GM12878 (cell line): ENCODE data around the gene CHST4.

Source experiments
- CBFB ChIP-seq: IDR thresholded peaks from 2 replicates; pipeline ENCODE4 v1.6.1; 2016; ENCODE audit warnings: antibody characterized with exemption, low read depth
- E2F4 ChIP-seq: IDR thresholded peaks from 2 replicates; pipeline ENCODE4 v1.6.1; 2012; ENCODE audit warnings: low read depth, low read length, improper control_type of control experiment
- ESRRA ChIP-seq: IDR thresholded peaks from 2 replicates; pipeline ENCODE4 v1.6.1; 2012; ENCODE audit warnings: mild to moderate bottlenecking, low read length, improper control_type of control experiment
- NFYA ChIP-seq: IDR thresholded peaks from 2 replicates; pipeline ENCODE4 v1.6.1; 2011; ENCODE audit warnings: low read depth, mild to moderate bottlenecking, low read length, improper control_type of control experiment, borderline replicate concordance
- RAD21 ChIP-seq: IDR thresholded peaks from 2 replicates; pipeline ENCODE4 v1.6.1; 2011; ENCODE audit warnings: mild to moderate bottlenecking, low read depth, low read length, moderate library complexity; ENCODE audit not compliant: insufficient read depth
- STAT3 ChIP-seq: IDR thresholded peaks from 2 replicates; pipeline ENCODE4 v1.6.1; 2011; ENCODE audit warnings: low read depth, low read length, improper control_type of control experiment
- YY1 ChIP-seq: IDR thresholded peaks from 2 replicates; pipeline ENCODE4 v1.6.1; 2011; ENCODE audit warnings: low read depth, mild to moderate bottlenecking, low read length
- ZNF274 ChIP-seq: IDR thresholded peaks from one replicate; pipeline ENCODE4 v1.8.0; 2011; ENCODE audit not compliant: insufficient read length, insufficient read depth
- TF ChIP-seq, protein P1 (sequence below), 3 experiments: IDR thresholded peaks in 2 of 3; conservative IDR thresholded peaks in 1 of 3; 2 replicates each; pipeline ENCODE4 v1.5.1; 2011; ENCODE audit warnings: low read depth in 3 of 3, low read length in 3 of 3, mild to moderate bottlenecking in 3 of 3, control low read depth in 2 of 3, moderate library complexity in 2 of 3, inconsistent platforms in 1 of 3, mixed read lengths in 1 of 3; ENCODE audit not compliant: control insufficient read depth in 2 of 3, insufficient read depth in 1 of 3; ENCODE audit errors: extremely low read depth in 1 of 3

- TF ChIP-seq RAD21 (no peak), NFYA (no peak), E2F4 (no peak), YY1 (no peak), ZNF274 (no peak), STAT3 (no peak), CBFB (no peak), ESRRA (no peak)
- TF ChIP-seq, protein P1, sequence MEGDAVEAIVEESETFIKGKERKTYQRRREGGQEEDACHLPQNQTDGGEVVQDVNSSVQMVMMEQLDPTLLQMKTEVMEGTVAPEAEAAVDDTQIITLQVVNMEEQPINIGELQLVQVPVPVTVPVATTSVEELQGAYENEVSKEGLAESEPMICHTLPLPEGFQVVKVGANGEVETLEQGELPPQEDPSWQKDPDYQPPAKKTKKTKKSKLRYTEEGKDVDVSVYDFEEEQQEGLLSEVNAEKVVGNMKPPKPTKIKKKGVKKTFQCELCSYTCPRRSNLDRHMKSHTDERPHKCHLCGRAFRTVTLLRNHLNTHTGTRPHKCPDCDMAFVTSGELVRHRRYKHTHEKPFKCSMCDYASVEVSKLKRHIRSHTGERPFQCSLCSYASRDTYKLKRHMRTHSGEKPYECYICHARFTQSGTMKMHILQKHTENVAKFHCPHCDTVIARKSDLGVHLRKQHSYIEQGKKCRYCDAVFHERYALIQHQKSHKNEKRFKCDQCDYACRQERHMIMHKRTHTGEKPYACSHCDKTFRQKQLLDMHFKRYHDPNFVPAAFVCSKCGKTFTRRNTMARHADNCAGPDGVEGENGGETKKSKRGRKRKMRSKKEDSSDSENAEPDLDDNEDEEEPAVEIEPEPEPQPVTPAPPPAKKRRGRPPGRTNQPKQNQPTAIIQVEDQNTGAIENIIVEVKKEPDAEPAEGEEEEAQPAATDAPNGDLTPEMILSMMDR (IDR thresholded peaks at IDR 0.05 in 2 of 3, conservative IDR thresholded peaks at IDR 0.05 in 1 of 3; ENCODE audit: control insufficient read depth in 2 of 3, extremely low read depth in 1 of 3, insufficient read depth in 1 of 3, low read depth in 3 of 3, low read length in 3 of 3) = no peak
Observed at GRCh38 chr16:71576971-71577370, 50.7 kb downstream of the CHST4 start, which contains the start of gene TAT.
